HEK293 (cell line): ENCODE results near the gene CD2.

Experiments used
- BCL11A ChIP-seq: fragments of 450-650 bp; formaldehyde crosslinking; IDR thresholded peaks from 2 replicates; pipeline ENCODE4 v1.5.1; 2016; ENCODE audit warnings: low read depth, missing biosample characterization, missing genetic modification characterization
- ZNF121 ChIP-seq: fragments of 450-650 bp; formaldehyde crosslinking; IDR thresholded peaks from 2 replicates; pipeline ENCODE4 v1.5.1; 2016; ENCODE audit warnings: missing biosample characterization, missing genetic modification characterization
- ZNF274 ChIP-seq, 2 experiments: fragments of 200-500 bp in 1 of 2; fragments of 450-650 bp in 1 of 2; sonication (Bioruptor generic) in 1 of 2; formaldehyde crosslinking in 1 of 2; IDR thresholded peaks; 2 replicates each; pipeline versions ENCODE4 v1.5.1 to v1.6.1; 2014 to 2016; ENCODE audit warnings: borderline replicate concordance in 1 of 2, inconsistent platforms in 1 of 2, low read length in 1 of 2, missing biosample characterization in 1 of 2, missing genetic modification characterization in 1 of 2
- ZNF626 ChIP-seq: fragments of 450-650 bp; sonication (Bioruptor Pico); formaldehyde crosslinking; IDR thresholded peaks from 2 replicates; pipeline ENCODE4 v1.5.1; 2018; ENCODE audit warnings: missing biosample characterization, missing genetic modification characterization, inconsistent platforms
- TF ChIP-seq, protein P1 (sequence below): fragments of 450-650 bp; formaldehyde crosslinking; IDR thresholded peaks from 2 replicates; pipeline ENCODE4 v1.5.1; 2016; ENCODE audit warnings: missing biosample characterization, missing genetic modification characterization

- TF ChIP-seq ZNF121 (tag by site-specific recombination) (no peak), BCL11A (no peak), ZNF626 (tag by site-specific recombination) (no peak), ZNF274 (IDR thresholded peaks at IDR 0.05; ENCODE audit: low read length) (no peak), ZNF274 (tag by site-specific recombination; IDR thresholded peaks at IDR 0.05; ENCODE audit: borderline replicate concordance) (no peak)
- TF ChIP-seq, protein P1, sequence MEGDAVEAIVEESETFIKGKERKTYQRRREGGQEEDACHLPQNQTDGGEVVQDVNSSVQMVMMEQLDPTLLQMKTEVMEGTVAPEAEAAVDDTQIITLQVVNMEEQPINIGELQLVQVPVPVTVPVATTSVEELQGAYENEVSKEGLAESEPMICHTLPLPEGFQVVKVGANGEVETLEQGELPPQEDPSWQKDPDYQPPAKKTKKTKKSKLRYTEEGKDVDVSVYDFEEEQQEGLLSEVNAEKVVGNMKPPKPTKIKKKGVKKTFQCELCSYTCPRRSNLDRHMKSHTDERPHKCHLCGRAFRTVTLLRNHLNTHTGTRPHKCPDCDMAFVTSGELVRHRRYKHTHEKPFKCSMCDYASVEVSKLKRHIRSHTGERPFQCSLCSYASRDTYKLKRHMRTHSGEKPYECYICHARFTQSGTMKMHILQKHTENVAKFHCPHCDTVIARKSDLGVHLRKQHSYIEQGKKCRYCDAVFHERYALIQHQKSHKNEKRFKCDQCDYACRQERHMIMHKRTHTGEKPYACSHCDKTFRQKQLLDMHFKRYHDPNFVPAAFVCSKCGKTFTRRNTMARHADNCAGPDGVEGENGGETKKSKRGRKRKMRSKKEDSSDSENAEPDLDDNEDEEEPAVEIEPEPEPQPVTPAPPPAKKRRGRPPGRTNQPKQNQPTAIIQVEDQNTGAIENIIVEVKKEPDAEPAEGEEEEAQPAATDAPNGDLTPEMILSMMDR (tag by site-specific recombination) = no peak
These were observed 33.2 kb upstream of the CD2 start for GRCh38 chr1:116721039-116721405.
